Measurements from ENCODE around the gene RNF167.

RNF167 gene

DNA sequence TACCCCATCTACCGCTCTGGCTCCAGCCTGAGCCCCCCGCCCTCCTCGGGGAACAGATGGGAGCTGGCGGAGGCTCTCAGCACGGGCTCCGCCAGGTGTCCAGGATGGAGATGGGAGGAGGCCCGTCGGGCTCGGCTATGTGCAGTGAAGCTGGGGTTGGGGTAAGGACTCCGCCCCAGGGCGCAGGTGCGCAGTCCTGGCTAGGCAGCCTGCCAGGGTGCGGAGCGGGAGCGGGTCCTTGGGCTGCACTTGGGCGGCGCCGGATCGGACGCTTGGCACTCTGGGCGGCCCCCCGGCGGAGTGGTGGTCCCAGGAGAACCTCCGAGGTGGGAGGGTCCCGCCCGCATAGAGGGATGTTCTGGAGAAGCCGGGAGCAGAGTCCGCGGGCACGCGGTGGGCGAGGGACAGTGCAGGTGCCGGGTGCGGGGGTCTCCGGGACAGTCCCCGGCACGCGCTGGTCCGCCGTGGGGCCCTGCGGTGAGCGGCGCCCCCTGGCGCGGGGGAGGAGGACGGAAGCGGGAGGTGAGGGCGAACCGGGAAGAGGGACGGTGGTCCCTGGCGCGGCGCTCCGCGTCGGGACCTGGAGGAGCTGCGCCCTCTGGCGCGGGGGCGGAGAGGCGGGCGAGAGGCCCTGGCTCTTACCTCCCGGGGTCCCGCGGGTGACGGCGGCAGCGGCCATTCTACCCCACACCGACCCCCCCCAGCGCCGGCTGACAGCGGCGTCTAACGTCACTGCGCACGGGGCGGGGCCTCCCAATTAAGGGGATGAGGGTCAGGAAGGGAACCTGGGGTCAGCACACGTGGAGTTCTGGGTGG, 47.1 kb downstream of the RNF167 start, which contains the start of gene CAMTA2:
Gene CAMTA2, minus strand, starts transcription at position 725 of the 816 bp plus-strand sequence. CDS start 1,453 bp downstream, outside the sequence.
- peak; percentile 82 for DNase-seq

GRCh38 chr17:4987767-4988567, 47.9 kb downstream of the RNF167 start:
- DNase-seq: no peak

- no peak for DNase-seq
Measured at GRCh38 chr17:4994081-4994595, 54.1 kb downstream of the RNF167 start.

Measured in hematopoietic multipotent progenitor cell treated with erythropoietin and hydrocortisone succinate and interleukin-3 and kit ligand, for 8 days (in vitro differentiated cells).